Neural cell (in vitro differentiated cells): ENCODE measurements around the gene DNAJC16.

Experiments
- EP300 ChIP-seq: fragments of 450-650 bp; conservative IDR thresholded peaks from 2 replicates; pipeline ENCODE4 v1.6.1; 2014; ENCODE audit warnings: antibody characterized with exemption, mild to moderate bottlenecking, moderate library complexity; ENCODE audit not compliant: poor library complexity, severe bottlenecking
- EZH2 ChIP-seq: fragments of 200-600, 300-800 bp; shearing (Covaris generic), sonication (generic); IDR thresholded peaks from 2 replicates; pipeline ENCODE4 v1.6.1; 2014; ENCODE audit warnings: antibody characterized with exemption, low read length, borderline replicate concordance, mild to moderate bottlenecking; ENCODE audit not compliant: insufficient read depth, poor library complexity, severe bottlenecking
- MXI1 ChIP-seq: fragments of 450-650 bp; conservative IDR thresholded peaks from 2 replicates; pipeline ENCODE4 v1.6.1; 2014; ENCODE audit warnings: antibody characterized with exemption, mild to moderate bottlenecking; ENCODE audit not compliant: poor library complexity, severe bottlenecking
- POLR2AphosphoS5 ChIP-seq: IDR thresholded peaks from 2 replicates; pipeline ENCODE4 v1.6.1; 2012
- RAD21 ChIP-seq: fragments of 450-650 bp; conservative IDR thresholded peaks from 2 replicates; pipeline ENCODE4 v1.6.1; 2014; ENCODE audit warnings: antibody characterized with exemption, mild to moderate bottlenecking, moderate library complexity
- SMC3 ChIP-seq: fragments of 450-650 bp; conservative IDR thresholded peaks from 2 replicates; pipeline ENCODE4 v1.6.1; 2014; ENCODE audit warnings: antibody characterized with exemption, mild to moderate bottlenecking, moderate library complexity; ENCODE audit not compliant: poor library complexity
- TAF1 ChIP-seq: IDR thresholded peaks from 2 replicates; pipeline ENCODE4 v1.6.1; 2012; ENCODE audit warnings: low read depth
- TF ChIP-seq, protein P1 (sequence below): fragments of 450-650 bp; IDR thresholded peaks from 2 replicates; pipeline ENCODE4 v1.5.1; 2014; ENCODE audit warnings: antibody characterized with exemption, mild to moderate bottlenecking, moderate library complexity; ENCODE audit not compliant: poor library complexity, severe bottlenecking
- TF ChIP-seq, protein P2 (sequence below): IDR thresholded peaks from 2 replicates; pipeline ENCODE4 v1.6.1; 2012; ENCODE audit warnings: borderline replicate concordance

DNA sequence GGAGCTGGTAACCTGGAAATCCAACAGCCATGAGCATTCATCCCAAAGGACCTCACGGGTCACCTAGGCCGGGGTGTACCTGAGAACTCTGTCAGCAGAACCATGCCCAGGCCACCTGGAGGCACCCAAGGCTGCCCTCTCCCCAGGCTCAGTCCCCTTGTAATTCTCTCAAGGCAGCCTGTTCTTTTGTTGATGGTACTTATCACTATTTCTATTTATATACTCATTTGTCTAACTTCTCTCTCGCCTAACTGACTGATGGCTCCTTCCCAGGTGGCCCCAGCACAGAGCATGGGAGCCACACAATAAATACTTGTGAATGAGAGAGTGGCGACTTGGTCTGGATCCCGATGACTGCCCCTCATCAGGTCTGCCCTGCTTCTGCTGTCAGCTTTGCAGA lies 19.4 kb upstream of the DNAJC16 start:
- TF ChIP-seq, protein P1, sequence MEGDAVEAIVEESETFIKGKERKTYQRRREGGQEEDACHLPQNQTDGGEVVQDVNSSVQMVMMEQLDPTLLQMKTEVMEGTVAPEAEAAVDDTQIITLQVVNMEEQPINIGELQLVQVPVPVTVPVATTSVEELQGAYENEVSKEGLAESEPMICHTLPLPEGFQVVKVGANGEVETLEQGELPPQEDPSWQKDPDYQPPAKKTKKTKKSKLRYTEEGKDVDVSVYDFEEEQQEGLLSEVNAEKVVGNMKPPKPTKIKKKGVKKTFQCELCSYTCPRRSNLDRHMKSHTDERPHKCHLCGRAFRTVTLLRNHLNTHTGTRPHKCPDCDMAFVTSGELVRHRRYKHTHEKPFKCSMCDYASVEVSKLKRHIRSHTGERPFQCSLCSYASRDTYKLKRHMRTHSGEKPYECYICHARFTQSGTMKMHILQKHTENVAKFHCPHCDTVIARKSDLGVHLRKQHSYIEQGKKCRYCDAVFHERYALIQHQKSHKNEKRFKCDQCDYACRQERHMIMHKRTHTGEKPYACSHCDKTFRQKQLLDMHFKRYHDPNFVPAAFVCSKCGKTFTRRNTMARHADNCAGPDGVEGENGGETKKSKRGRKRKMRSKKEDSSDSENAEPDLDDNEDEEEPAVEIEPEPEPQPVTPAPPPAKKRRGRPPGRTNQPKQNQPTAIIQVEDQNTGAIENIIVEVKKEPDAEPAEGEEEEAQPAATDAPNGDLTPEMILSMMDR: no peak
- TF ChIP-seq POLR2AphosphoS5: no peak
- TF ChIP-seq MXI1: no peak
- no peak for TF ChIP-seq RAD21
- TF ChIP-seq EP300: no peak
- TF ChIP-seq TAF1: no peak
- TF ChIP-seq EZH2: no peak
- TF ChIP-seq, protein P2, sequence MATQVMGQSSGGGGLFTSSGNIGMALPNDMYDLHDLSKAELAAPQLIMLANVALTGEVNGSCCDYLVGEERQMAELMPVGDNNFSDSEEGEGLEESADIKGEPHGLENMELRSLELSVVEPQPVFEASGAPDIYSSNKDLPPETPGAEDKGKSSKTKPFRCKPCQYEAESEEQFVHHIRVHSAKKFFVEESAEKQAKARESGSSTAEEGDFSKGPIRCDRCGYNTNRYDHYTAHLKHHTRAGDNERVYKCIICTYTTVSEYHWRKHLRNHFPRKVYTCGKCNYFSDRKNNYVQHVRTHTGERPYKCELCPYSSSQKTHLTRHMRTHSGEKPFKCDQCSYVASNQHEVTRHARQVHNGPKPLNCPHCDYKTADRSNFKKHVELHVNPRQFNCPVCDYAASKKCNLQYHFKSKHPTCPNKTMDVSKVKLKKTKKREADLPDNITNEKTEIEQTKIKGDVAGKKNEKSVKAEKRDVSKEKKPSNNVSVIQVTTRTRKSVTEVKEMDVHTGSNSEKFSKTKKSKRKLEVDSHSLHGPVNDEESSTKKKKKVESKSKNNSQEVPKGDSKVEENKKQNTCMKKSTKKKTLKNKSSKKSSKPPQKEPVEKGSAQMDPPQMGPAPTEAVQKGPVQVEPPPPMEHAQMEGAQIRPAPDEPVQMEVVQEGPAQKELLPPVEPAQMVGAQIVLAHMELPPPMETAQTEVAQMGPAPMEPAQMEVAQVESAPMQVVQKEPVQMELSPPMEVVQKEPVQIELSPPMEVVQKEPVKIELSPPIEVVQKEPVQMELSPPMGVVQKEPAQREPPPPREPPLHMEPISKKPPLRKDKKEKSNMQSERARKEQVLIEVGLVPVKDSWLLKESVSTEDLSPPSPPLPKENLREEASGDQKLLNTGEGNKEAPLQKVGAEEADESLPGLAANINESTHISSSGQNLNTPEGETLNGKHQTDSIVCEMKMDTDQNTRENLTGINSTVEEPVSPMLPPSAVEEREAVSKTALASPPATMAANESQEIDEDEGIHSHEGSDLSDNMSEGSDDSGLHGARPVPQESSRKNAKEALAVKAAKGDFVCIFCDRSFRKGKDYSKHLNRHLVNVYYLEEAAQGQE: no peak
- TF ChIP-seq SMC3: no peak
